ENCODE measurements around the gene WDR33.
A peak's percentile ranks its signal among the peaks of the same experiment; 100 is the strongest.

WDR33 gene

GRCh38 chr2:127700527-127701192 is 110.3 kb downstream of the WDR33 start:
- Histone ChIP-seq H3K9ac (ENCODE audit: low read depth, low read length) (peak overlapping the region; percentile 97), H3K4me1 (ENCODE audit: control insufficient read depth, insufficient read depth, low read length) (peaks cover 31% of the 10 kb centered on the region), H3K4me2 (ENCODE audit: low read length) (peak overlapping the region; percentile 96), H3K27me3 (ENCODE audit: control insufficient read depth, insufficient read depth, low read length) (no peaks in the 10 kb centered on the region), H3K36me3 (ENCODE audit: insufficient read depth, low read length) (peaks cover 14% of the 10 kb centered on the region), H3K9me3 (replicated peaks; ENCODE audit: low read length) (no peaks in the 10 kb centered on the region), H3K4me3 (ENCODE audit: low read length) (peak overlapping the region; percentile 85)

- Histone ChIP-seq H3K4me1 (ENCODE audit: control insufficient read depth, insufficient read depth, low read length) (peaks cover 38% of the 10 kb centered on the region), H3K4me2 (ENCODE audit: low read length) (no peak overlapping the region), H3K27me3 (ENCODE audit: control insufficient read depth, insufficient read depth, low read length) (no peaks in the 10 kb centered on the region), H3K36me3 (ENCODE audit: insufficient read depth, low read length) (no peaks in the 10 kb centered on the region), H3K9me3 (replicated peaks; ENCODE audit: low read length) (no peaks in the 10 kb centered on the region), H3K4me3 (ENCODE audit: low read length) (no peak overlapping the region), H3K9ac (ENCODE audit: low read depth, low read length) (no peak overlapping the region)
Observed at GRCh38 chr2:127698553-127699355, 112.2 kb downstream of the WDR33 start.

- no peak overlapping the region for H3K4me2 ChIP-seq (ENCODE audit: low read length)
- no peaks in the 10 kb centered on the region for H3K27me3 ChIP-seq (ENCODE audit: control insufficient read depth, insufficient read depth, low read length)
- H3K4me1 ChIP-seq (ENCODE audit: control insufficient read depth, insufficient read depth, low read length) = peaks cover 30% of the 10 kb centered on the region
- no peaks in the 10 kb centered on the region for H3K36me3 ChIP-seq (ENCODE audit: insufficient read depth, low read length)
- no peak overlapping the region for H3K4me3 ChIP-seq (ENCODE audit: low read length)
- no peaks in the 10 kb centered on the region for H3K9me3 ChIP-seq (replicated peaks; ENCODE audit: low read length)
- no peak overlapping the region for H3K9ac ChIP-seq (ENCODE audit: low read depth, low read length)
Observed at GRCh38 chr2:127697482-127698180, 113.3 kb downstream of the WDR33 start.

GRCh38 chr2:127695491-127696472 is 115.2 kb downstream of the WDR33 start:
- Histone ChIP-seq H3K36me3 (ENCODE audit: insufficient read depth, low read length) (no peaks in the 10 kb centered on the region), H3K4me3 (ENCODE audit: low read length) (peak overlapping the region; percentile 58), H3K9me3 (replicated peaks; ENCODE audit: low read length) (peaks cover 1% of the 10 kb centered on the region), H3K9ac (ENCODE audit: low read depth, low read length) (peak overlapping the region; percentile 51), H3K4me2 (ENCODE audit: low read length) (peak overlapping the region; percentile 78), H3K4me1 (ENCODE audit: control insufficient read depth, insufficient read depth, low read length) (peaks cover 18% of the 10 kb centered on the region), H3K27me3 (ENCODE audit: control insufficient read depth, insufficient read depth, low read length) (no peaks in the 10 kb centered on the region)

- no peaks in the 10 kb centered on the region for H3K27me3 ChIP-seq (ENCODE audit: control insufficient read depth, insufficient read depth, low read length)
- peak overlapping the region; percentile 51 for H3K9ac ChIP-seq (ENCODE audit: low read depth, low read length)
- peak overlapping the region; percentile 78 for H3K4me2 ChIP-seq (ENCODE audit: low read length)
- no peak overlapping the region for H3K4me3 ChIP-seq (ENCODE audit: low read length)
- peaks cover 15% of the 10 kb centered on the region for H3K4me1 ChIP-seq (ENCODE audit: control insufficient read depth, insufficient read depth, low read length)
- H3K36me3 ChIP-seq (ENCODE audit: insufficient read depth, low read length) = no peaks in the 10 kb centered on the region
- peaks cover 5% of the 10 kb centered on the region for H3K9me3 ChIP-seq (replicated peaks; ENCODE audit: low read length)
Observed at GRCh38 chr2:127694986-127695385, 116.0 kb downstream of the WDR33 start.

GRCh38 chr2:127690696-127691095 is 120.3 kb downstream of the WDR33 start:
- H3K4me1 ChIP-seq (ENCODE audit: control insufficient read depth, insufficient read depth, low read length) = peaks cover 11% of the 10 kb centered on the region
- H3K4me2 ChIP-seq (ENCODE audit: low read length) = no peak overlapping the region
- H3K36me3 ChIP-seq (ENCODE audit: insufficient read depth, low read length) = no peaks in the 10 kb centered on the region
- no peak overlapping the region for H3K4me3 ChIP-seq (ENCODE audit: low read length)
- peaks cover 11% of the 10 kb centered on the region for H3K9me3 ChIP-seq (replicated peaks; ENCODE audit: low read length)
- H3K9ac ChIP-seq (ENCODE audit: low read depth, low read length) = no peak overlapping the region
- no peaks in the 10 kb centered on the region for H3K27me3 ChIP-seq (ENCODE audit: control insufficient read depth, insufficient read depth, low read length)

GRCh38 chr2:127688405-127688804 is 122.6 kb downstream of the WDR33 start:
- Histone ChIP-seq H3K4me1 (ENCODE audit: control insufficient read depth, insufficient read depth, low read length) (peaks cover 6% of the 10 kb centered on the region), H3K4me3 (ENCODE audit: low read length) (no peak overlapping the region), H3K36me3 (ENCODE audit: insufficient read depth, low read length) (no peaks in the 10 kb centered on the region), H3K27me3 (ENCODE audit: control insufficient read depth, insufficient read depth, low read length) (no peaks in the 10 kb centered on the region), H3K9me3 (replicated peaks; ENCODE audit: low read length) (peaks cover 11% of the 10 kb centered on the region), H3K4me2 (ENCODE audit: low read length) (no peak overlapping the region), H3K9ac (ENCODE audit: low read depth, low read length) (no peak overlapping the region)

GRCh38 chr2:127685410-127686080 is 125.4 kb downstream of the WDR33 start:
- no peaks in the 10 kb centered on the region for H3K36me3 ChIP-seq (ENCODE audit: insufficient read depth, low read length)
- H3K4me3 ChIP-seq (ENCODE audit: low read length) = no peak overlapping the region
- H3K4me1 ChIP-seq (ENCODE audit: control insufficient read depth, insufficient read depth, low read length) = peaks cover 15% of the 10 kb centered on the region
- no peaks in the 10 kb centered on the region for H3K27me3 ChIP-seq (ENCODE audit: control insufficient read depth, insufficient read depth, low read length)
- peaks cover 7% of the 10 kb centered on the region for H3K9me3 ChIP-seq (replicated peaks; ENCODE audit: low read length)
- no peak overlapping the region for H3K4me2 ChIP-seq (ENCODE audit: low read length)
- H3K9ac ChIP-seq (ENCODE audit: low read depth, low read length) = no peak overlapping the region

- no peaks in the 10 kb centered on the region for H3K27me3 ChIP-seq (ENCODE audit: control insufficient read depth, insufficient read depth, low read length)
- peaks cover 15% of the 10 kb centered on the region for H3K4me1 ChIP-seq (ENCODE audit: control insufficient read depth, insufficient read depth, low read length)
- H3K4me3 ChIP-seq (ENCODE audit: low read length) = no peak overlapping the region
- H3K9me3 ChIP-seq (replicated peaks; ENCODE audit: low read length) = peaks cover 4% of the 10 kb centered on the region
- peak overlapping the region; percentile 48 for H3K4me2 ChIP-seq (ENCODE audit: low read length)
- no peak overlapping the region for H3K9ac ChIP-seq (ENCODE audit: low read depth, low read length)
- H3K36me3 ChIP-seq (ENCODE audit: insufficient read depth, low read length) = no peaks in the 10 kb centered on the region
Observed at GRCh38 chr2:127683757-127684156, 127.2 kb downstream of the WDR33 start.

GRCh38 chr2:127683056-127683455 is 127.9 kb downstream of the WDR33 start:
- no peaks in the 10 kb centered on the region for H3K36me3 ChIP-seq (ENCODE audit: insufficient read depth, low read length)
- H3K9me3 ChIP-seq (replicated peaks; ENCODE audit: low read length) = no peaks in the 10 kb centered on the region
- no peak overlapping the region for H3K9ac ChIP-seq (ENCODE audit: low read depth, low read length)
- peaks cover 4% of the 10 kb centered on the region for H3K27me3 ChIP-seq (ENCODE audit: control insufficient read depth, insufficient read depth, low read length)
- H3K4me3 ChIP-seq (ENCODE audit: low read length) = no peak overlapping the region
- H3K4me1 ChIP-seq (ENCODE audit: control insufficient read depth, insufficient read depth, low read length) = peaks cover 15% of the 10 kb centered on the region
- H3K4me2 ChIP-seq (ENCODE audit: low read length) = no peak overlapping the region

Measured in skeletal muscle satellite cell (primary cell).